Cardiac septum (tissue), 1 donor: ENCODE measurements around the gene CDC6. TPM values are rescaled to one million over a fixed set of nuclear protein-coding genes. Genes with fewer than 3 reads are reported as not detected.

ENCODE experiments used
- DNase-seq: peaks from one replicate; pipeline ENCODE4 v3.0.0-alpha.2; 2020; ENCODE audit warnings: low spot score
- intact Hi-C: fragments of 100-400 bp; cut with DNase I; formaldehyde crosslinking; loops from one replicate; pipeline ENCODE4 v1.14.0; 2022
- long read RNA-seq: library from polyadenylated mRNA; unstranded; transcript quantifications from one replicate; pipeline ENCODE4 v2.0.0, GENCODE V29; 2021
- total RNA-seq: library from RNA; stranded (reverse); fragmentation: NEBNext Ultra II Directional; extraction: Animal tissue kit (Norgen Biotek cat#: 25700); gene quantifications from one replicate; pipeline ENCODE4 v1.2.1, GENCODE V29; 2021
- donor health status: DM: no; HTN: no; CAD: no.

CDC6 gene
- 0.75 TPM for total RNA-seq
- long read RNA-seq, full-length matches to known transcripts: 1 of 1 reads
- long read RNA-seq, partial matches to known transcripts: 0 of 1 reads
- long read RNA-seq, other reads (novel, unspliced or antisense): 0 of 1 reads

GRCh38 chr17:40287494-40288369 is at the start of gene CDC6:
Gene CDC6, plus strand, starts transcription at chr17:40287879. Its CDS starts 1,542 bp downstream, at chr17:40289421.
- intact Hi-C loops: loop anchor here (5.0 kb wide), 2 partner anchors 70 to 165 kb away; partner anchors contain the start of genes MSL1 and WIPF2
- peak; percentile 99 for DNase-seq

- intact Hi-C loops: no loop called here
- no peak for DNase-seq
These were observed 46.3 kb upstream of the CDC6 start for GRCh38 chr17:40241252-40241834.

GRCh38 chr17:40242774-40243173 is 44.9 kb upstream of the CDC6 start:
- intact Hi-C loops: no loop called here
- DNase-seq: no peak

- intact Hi-C loops: no loop called here
- no peak for DNase-seq
These were observed 43.9 kb upstream of the CDC6 start for GRCh38 chr17:40243761-40244160.

GRCh38 chr17:40244255-40244654 is 43.4 kb upstream of the CDC6 start:
- intact Hi-C loops: no loop called here
- no peak for DNase-seq

GRCh38 chr17:40247926-40248495 is 39.7 kb upstream of the CDC6 start:
- intact Hi-C loops: no loop called here
- DNase-seq: no peak

- intact Hi-C loops: no loop called here
- no peak for DNase-seq
These were observed 39.2 kb upstream of the CDC6 start for GRCh38 chr17:40248507-40248906.

- no peak for DNase-seq
- intact Hi-C loops: no loop called here
These were observed 36.1 kb upstream of the CDC6 start for GRCh38 chr17:40251576-40251975.

GRCh38 chr17:40253565-40253964 is 34.1 kb upstream of the CDC6 start:
- intact Hi-C loops: no loop called here
- DNase-seq: no peak

- intact Hi-C loops: no loop called here
- no peak for DNase-seq
These were observed 28.2 kb upstream of the CDC6 start for GRCh38 chr17:40259505-40259904.

GRCh38 chr17:40260528-40260927 is 27.2 kb upstream of the CDC6 start:
- intact Hi-C loops: no loop called here
- no peak for DNase-seq

- intact Hi-C loops: no loop called here
- no peak for DNase-seq
These were observed 23.1 kb upstream of the CDC6 start for GRCh38 chr17:40264458-40265185.

GRCh38 chr17:40265337-40265736 is 22.3 kb upstream of the CDC6 start:
- intact Hi-C loops: no loop called here

GRCh38 chr17:40266882-40267281 is 20.8 kb upstream of the CDC6 start:
- intact Hi-C loops: no loop called here
- DNase-seq: no peak

More at GRCh38 chr17:40265337-40265736, 22.3 kb upstream of the CDC6 start:
- DNase-seq: no peak

- no peak for DNase-seq
- intact Hi-C loops: no loop called here
These were observed 19.5 kb upstream of the CDC6 start for GRCh38 chr17:40268141-40268712.

- intact Hi-C loops: no loop called here
- no peak for DNase-seq
These were observed 9.3 kb upstream of the CDC6 start for GRCh38 chr17:40278414-40278813.

GRCh38 chr17:40279402-40279801 is 8.3 kb upstream of the CDC6 start:
- intact Hi-C loops: no loop called here
- DNase-seq: no peak

- intact Hi-C loops: no loop called here
These were observed 6.0 kb upstream of the CDC6 start for GRCh38 chr17:40281663-40282062.

GRCh38 chr17:40283662-40284061 is 4.0 kb upstream of the CDC6 start:
- intact Hi-C loops: no loop called here
- no peak for DNase-seq

More at GRCh38 chr17:40281663-40282062, 6.0 kb upstream of the CDC6 start:
- DNase-seq: no peak
